Glomerular visceral epithelial cell (primary cell): ENCODE results near the gene FLOT1.

Experiments
- DNase-seq: peaks from one replicate; pipeline ENCODE4 v3.0.0-alpha.2; 2016; ENCODE audit errors: extremely low spot score

The FLOT1 gene

DNA sequence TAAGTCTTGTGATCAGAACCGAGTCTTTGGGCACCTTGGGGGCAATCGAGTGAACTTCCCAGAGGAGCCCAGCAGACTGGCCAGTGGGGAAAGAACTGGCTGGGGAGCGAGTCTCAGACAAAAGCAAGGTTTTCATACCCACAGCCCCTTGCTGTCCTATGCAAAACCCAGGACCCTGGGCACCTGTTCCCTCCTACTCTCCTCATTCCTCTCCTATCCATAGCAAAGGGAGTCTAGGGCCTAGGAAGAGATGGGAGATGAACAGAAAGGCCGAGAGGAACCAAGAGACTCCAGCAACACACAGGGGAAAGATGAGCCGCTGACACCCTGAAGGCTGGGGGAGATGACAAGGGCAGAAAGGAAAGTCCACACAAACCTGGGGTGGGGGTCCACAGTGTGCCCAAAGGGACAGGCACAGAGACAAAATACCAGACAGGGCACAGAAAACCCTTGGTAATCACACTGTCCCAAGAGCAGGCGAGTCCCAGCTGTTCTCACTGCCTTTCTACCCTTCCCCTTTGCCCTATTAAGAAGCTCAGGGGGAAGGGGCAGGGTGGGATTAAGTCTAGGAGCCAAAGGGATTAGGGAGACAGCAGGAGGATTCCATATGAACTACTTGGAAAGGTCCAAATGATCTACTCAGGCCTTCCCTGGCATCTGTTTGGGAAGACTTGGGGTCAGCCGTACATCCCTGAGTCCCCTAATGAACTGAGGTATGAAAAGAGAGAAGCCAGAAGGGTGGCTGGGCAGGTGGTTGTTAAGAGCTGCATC, 62.5 kb downstream of the FLOT1 start:
- DNase-seq = no peak

DNA sequence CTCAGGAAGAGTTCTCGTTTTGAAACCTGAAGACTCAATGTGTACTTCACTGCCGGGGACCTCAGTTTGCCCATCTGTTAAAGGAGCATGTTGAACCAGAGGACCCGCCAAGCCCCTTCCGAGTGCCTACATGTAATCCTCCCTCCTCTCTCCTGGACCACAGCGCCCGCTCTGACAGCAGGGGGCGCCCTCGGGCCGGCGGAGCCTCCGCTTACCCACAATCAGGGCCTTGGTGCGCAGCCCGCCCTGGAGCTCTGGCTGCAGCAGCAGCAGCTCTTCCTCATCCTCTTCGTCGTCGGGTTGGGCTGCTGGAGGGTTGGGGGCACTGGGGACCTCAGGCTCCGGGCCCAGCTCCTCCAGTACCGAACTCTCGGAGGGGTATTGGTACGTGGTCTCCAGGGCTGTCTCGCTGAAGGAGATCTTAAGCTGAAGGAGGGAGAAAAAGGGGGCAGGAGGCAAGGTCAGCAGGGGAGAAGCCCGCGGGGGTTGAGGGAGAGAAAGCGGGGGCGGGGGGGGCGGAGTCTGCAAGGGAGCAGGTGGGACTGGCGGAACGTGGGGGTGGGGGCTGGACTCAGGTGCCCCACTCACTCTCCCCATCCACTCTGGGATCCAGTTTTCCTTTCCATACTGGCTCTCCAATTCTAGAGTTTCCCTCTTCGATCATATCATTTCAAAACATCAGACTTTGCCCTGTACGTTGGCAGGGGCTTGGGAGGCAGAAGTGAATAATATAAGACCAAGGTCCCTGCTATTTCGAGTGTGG, 63.3 kb downstream of the FLOT1 start:
- peak; percentile 87 for DNase-seq
